CD8-positive, alpha-beta memory T cell (primary cell): ENCODE results near the gene CCSAP. TPM values are rescaled to one million over a fixed set of nuclear protein-coding genes. Genes with fewer than 3 reads are reported as not detected.
"Not testable (repeated sequence)": the region's sequence is repeated elsewhere in the genome, so short reads cannot be mapped to it uniquely, and the experiment has no call there.

Experiments
- CTCF ChIA-PET: fragments of 350-600 bp; sonication (Branson Sonifier 250); formaldehyde crosslinking; loops from one replicate; lab custom pipeline; 2021; ENCODE audit warnings: antibody characterized with exemption; lab: Charles Lee
- POLR2A ChIA-PET: fragments of 350-600 bp; sonication (Branson Sonifier 250); formaldehyde crosslinking; loops from one replicate; lab custom pipeline; 2021; ENCODE audit warnings: antibody characterized with exemption; lab: Charles Lee
- DNase-seq, 5 donors: peaks; one replicate each; pipeline versions ENCODE4 v3.0.0 to v3.0.0-alpha.2; 2020 to 2022; ENCODE audit warnings: mixed read lengths in 1 of 5
- H3K27ac ChIP-seq: one replicate; pipeline ENCODE4 v1.7.0; 2013; ENCODE audit warnings: low read depth, mild to moderate bottlenecking, low read length, moderate library complexity
- H3K27me3 ChIP-seq: 2 replicates; pipeline ENCODE4 v1.7.0; 2013; ENCODE audit warnings: low read length, mild to moderate bottlenecking; ENCODE audit not compliant: insufficient read depth, poor library complexity, severe bottlenecking
- H3K36me3 ChIP-seq: 2 replicates; pipeline ENCODE4 v1.7.0; 2013; ENCODE audit warnings: mild to moderate bottlenecking, low read length, moderate library complexity; ENCODE audit not compliant: insufficient read depth
- H3K4me1 ChIP-seq: 2 replicates; pipeline ENCODE4 v1.7.0; 2013; ENCODE audit warnings: mild to moderate bottlenecking, low read length, moderate library complexity; ENCODE audit not compliant: insufficient read depth
- H3K4me3 ChIP-seq: 2 replicates; pipeline ENCODE4 v1.7.0; 2013; ENCODE audit warnings: mild to moderate bottlenecking, low read length
- H3K9me3 ChIP-seq: 2 replicates; pipeline ENCODE4 v1.7.0; 2013; ENCODE audit warnings: mild to moderate bottlenecking, low read length
- H3K27ac Mint-ChIP-seq, 8 donors: one replicate each; pipeline ENCODE4 v1.8.0; 2020 to 2021; ENCODE audit warnings: mixed read lengths in 8 of 8, mild to moderate bottlenecking in 6 of 8, inconsistent platforms in 3 of 8, moderate library complexity in 3 of 8
- H3K27me3 Mint-ChIP-seq, 2 donors: one replicate each; pipeline ENCODE4 v1.8.0; 2020 to 2021; ENCODE audit warnings: mixed read lengths in 2 of 2, mild to moderate bottlenecking in 1 of 2, moderate library complexity in 1 of 2
- H3K36me3 Mint-ChIP-seq, 3 donors: one replicate each; pipeline ENCODE4 v1.8.0; 2020 to 2021; ENCODE audit warnings: mixed read lengths in 3 of 3, inconsistent platforms in 1 of 3, mild to moderate bottlenecking in 1 of 3
- H3K4me1 Mint-ChIP-seq, 3 donors: one replicate each; pipeline ENCODE4 v1.8.0; 2020 to 2021; ENCODE audit warnings: mixed read lengths in 3 of 3, inconsistent platforms in 1 of 3, mild to moderate bottlenecking in 1 of 3
- H3K4me3 Mint-ChIP-seq, 7 donors: one replicate each; pipeline ENCODE4 v1.8.0; 2020 to 2021; ENCODE audit warnings: mixed read lengths in 7 of 7, mild to moderate bottlenecking in 6 of 7, moderate library complexity in 4 of 7, inconsistent platforms in 2 of 7
- H3K9me3 Mint-ChIP-seq, 5 donors: one replicate each; pipeline ENCODE4 v1.8.0; 2020 to 2022; ENCODE audit warnings: mixed read lengths in 5 of 5, mild to moderate bottlenecking in 3 of 5, moderate library complexity in 2 of 5, inconsistent platforms in 1 of 5
- polyA plus RNA-seq: library from polyadenylated mRNA; unstranded; fragments of 300-500 nt; fragmentation: Illumina TruSeq; gene quantifications from one replicate; pipeline ENCODE4 v1.2.3, GENCODE V29; 2021
- total RNA-seq, 2 experiments: library from RNA; stranded (reverse); gene quantifications; one replicate each; pipeline ENCODE4 v1.2.3, GENCODE V29; 2021

Gene CCSAP
- total and polyA plus RNA-seq, 3 experiments from 2014 or later = 2.1 to 4.9 (median 4.4) TPM

GRCh38 chr1:229334269-229334668, 8.6 kb downstream of the CCSAP start:
- ChIA-PET POLR2A (no interaction called here), CTCF (no interaction called here)
- Mint-ChIP-seq H3K27me3 (peaks cover 0 to 2% of the 10 kb centered on the region in 2 donors), H3K27ac (no peak overlapping the region), H3K4me1 (peaks cover 17 to 31% (median 19%) of the 10 kb centered on the region in 3 donors), H3K9me3 (no peaks in the 10 kb centered on the region), H3K4me3 (peak overlapping the region in 1 of 7 donors; percentile 62), H3K36me3 (peaks cover 10 to 16% (median 13%) of the 10 kb centered on the region in 3 donors)
- Histone ChIP-seq H3K4me3 (no peak overlapping the region), H3K4me1 (no peaks in the 10 kb centered on the region), H3K36me3 (no peaks in the 10 kb centered on the region), H3K9me3 (no peaks in the 10 kb centered on the region), H3K27me3 (no peaks in the 10 kb centered on the region), H3K27ac (no peak overlapping the region)
- DNase-seq = no peak

- Histone ChIP-seq H3K9me3 (no peaks in the 10 kb centered on the region), H3K4me3 (no peak overlapping the region), H3K4me1 (peaks cover 4% of the 10 kb centered on the region), H3K27me3 (no peaks in the 10 kb centered on the region), H3K36me3 (no peaks in the 10 kb centered on the region), H3K27ac (no peak overlapping the region)
- Mint-ChIP-seq H3K27me3 (no peaks in the 10 kb centered on the region), H3K36me3 (peaks cover 7 to 31% (median 8%) of the 10 kb centered on the region in 3 donors), H3K9me3 (no peaks in the 10 kb centered on the region), H3K4me3 (no peak overlapping the region), H3K27ac (peak overlapping the region in 5 of 8 donors; percentile 52 to 94 (median 65)), H3K4me1 (peaks cover 15 to 32% (median 19%) of the 10 kb centered on the region in 3 donors)
- CTCF ChIA-PET = no interaction called here
- DNase-seq = no peak
- POLR2A ChIA-PET = no interaction called here
Measured at GRCh38 chr1:229328598-229329362, 14.1 kb downstream of the CCSAP start.

GRCh38 chr1:229327765-229328164, 15.1 kb downstream of the CCSAP start:
- H3K27ac ChIP-seq, CTCF ChIA-PET, H3K9me3 ChIP-seq, H3K27me3 Mint-ChIP-seq, POLR2A ChIA-PET, H3K4me3 Mint-ChIP-seq, H3K9me3 Mint-ChIP-seq, H3K27me3 ChIP-seq, H3K36me3 ChIP-seq, H3K4me1 ChIP-seq, H3K4me3 ChIP-seq: not testable (repeated sequence)
- Mint-ChIP-seq H3K36me3 (peaks cover 5 to 40% (median 11%) of the 10 kb centered on the region in 3 donors), H3K4me1 (peaks cover 15 to 32% (median 19%) of the 10 kb centered on the region in 3 donors), H3K27ac (peak overlapping the region; percentile 39 to 94 (median 70))
- DNase-seq = peak in 4 of 5 donors; percentile 7 to 49 (median 32)

GRCh38 chr1:229326601-229327000, 16.2 kb downstream of the CCSAP start:
- H3K27me3 ChIP-seq = no peaks in the 10 kb centered on the region
- H3K27ac ChIP-seq = no peak overlapping the region
- H3K4me1 ChIP-seq = peaks cover 4% of the 10 kb centered on the region
- ChIA-PET POLR2A (no interaction called here), CTCF (no interaction called here)
- Mint-ChIP-seq H3K27me3 (no peaks in the 10 kb centered on the region), H3K9me3 (no peaks in the 10 kb centered on the region), H3K27ac (peak overlapping the region; percentile 61 to 95 (median 92)), H3K4me1 (peaks cover 15 to 32% (median 19%) of the 10 kb centered on the region in 3 donors), H3K36me3 (peaks cover 3 to 47% (median 14%) of the 10 kb centered on the region in 3 donors), H3K4me3 (peak overlapping the region; percentile 37 to 80 (median 66))
- no peak for DNase-seq
- no peaks in the 10 kb centered on the region for H3K9me3 ChIP-seq
- H3K4me3 ChIP-seq = no peak overlapping the region
- H3K36me3 ChIP-seq = peaks cover 8% of the 10 kb centered on the region

GRCh38 chr1:229325853-229326487, 16.9 kb downstream of the CCSAP start:
- Histone ChIP-seq H3K27me3 (no peaks in the 10 kb centered on the region), H3K27ac (no peak overlapping the region), H3K4me1 (peaks cover 4% of the 10 kb centered on the region), H3K4me3 (no peak overlapping the region), H3K9me3 (no peaks in the 10 kb centered on the region), H3K36me3 (peaks cover 8% of the 10 kb centered on the region)
- CTCF ChIA-PET = no interaction called here
- Mint-ChIP-seq H3K4me1 (peaks cover 15 to 32% (median 19%) of the 10 kb centered on the region in 3 donors), H3K36me3 (peaks cover 3 to 48% (median 14%) of the 10 kb centered on the region in 3 donors), H3K9me3 (no peaks in the 10 kb centered on the region), H3K4me3 (peak overlapping the region; percentile 37 to 80 (median 68)), H3K27me3 (no peaks in the 10 kb centered on the region), H3K27ac (peak overlapping the region in 7 of 8 donors; percentile 68 to 95 (median 93))
- POLR2A ChIA-PET = no interaction called here
- DNase-seq = no peak

- peaks cover 15 to 32% (median 19%) of the 10 kb centered on the region in 3 donors for H3K4me1 Mint-ChIP-seq
- H3K27ac Mint-ChIP-seq = peak overlapping the region in 7 of 8 donors; percentile 68 to 95 (median 93)
- H3K27me3 Mint-ChIP-seq = no peaks in the 10 kb centered on the region
- peaks cover 3 to 49% (median 14%) of the 10 kb centered on the region in 3 donors for H3K36me3 Mint-ChIP-seq
- Histone ChIP-seq H3K4me1 (peaks cover 4% of the 10 kb centered on the region), H3K4me3 (no peak overlapping the region), H3K27ac (no peak overlapping the region), H3K9me3 (no peaks in the 10 kb centered on the region), H3K36me3 (peaks cover 8% of the 10 kb centered on the region), H3K27me3 (no peaks in the 10 kb centered on the region)
- DNase-seq = no peak
- no peaks in the 10 kb centered on the region for H3K9me3 Mint-ChIP-seq
- peak overlapping the region; percentile 3 to 80 (median 68) for H3K4me3 Mint-ChIP-seq
- ChIA-PET CTCF (no interaction called here), POLR2A (no interaction called here)
Measured at GRCh38 chr1:229325401-229325800, 17.4 kb downstream of the CCSAP start.

- H3K27ac ChIP-seq = no peak overlapping the region
- ChIA-PET CTCF (no interaction called here), POLR2A (no interaction called here)
Measured at GRCh38 chr1:229323885-229324553, 18.8 kb downstream of the CCSAP start.

More at GRCh38 chr1:229323885-229324553, 18.8 kb downstream of the CCSAP start:
- H3K36me3 ChIP-seq = peaks cover 13% of the 10 kb centered on the region
- DNase-seq = no peak
- H3K36me3 Mint-ChIP-seq = peaks cover 4 to 56% (median 18%) of the 10 kb centered on the region in 3 donors
- peaks cover 4% of the 10 kb centered on the region for H3K4me1 ChIP-seq
- no peaks in the 10 kb centered on the region for H3K27me3 Mint-ChIP-seq
- H3K27ac Mint-ChIP-seq = peak overlapping the region in 4 of 8 donors; percentile 23 to 56 (median 30)
- peaks cover 15 to 32% (median 19%) of the 10 kb centered on the region in 3 donors for H3K4me1 Mint-ChIP-seq
- H3K9me3 Mint-ChIP-seq = no peaks in the 10 kb centered on the region
- no peaks in the 10 kb centered on the region for H3K9me3 ChIP-seq
- H3K4me3 Mint-ChIP-seq = no peak overlapping the region
- H3K27me3 ChIP-seq = no peaks in the 10 kb centered on the region
- H3K4me3 ChIP-seq = no peak overlapping the region
